CD4-positive, alpha-beta T cell treated with Interleukin-6 at 100 ng/mL for 8 hours (primary cell): Measurements from ENCODE around the gene COLEC11.

Experiments
- DNase-seq: peaks from one replicate; pipeline ENCODE4 v3.0.0-alpha.2; 2020; ENCODE audit warnings: mixed read lengths, low spot score

The COLEC11 gene

DNA sequence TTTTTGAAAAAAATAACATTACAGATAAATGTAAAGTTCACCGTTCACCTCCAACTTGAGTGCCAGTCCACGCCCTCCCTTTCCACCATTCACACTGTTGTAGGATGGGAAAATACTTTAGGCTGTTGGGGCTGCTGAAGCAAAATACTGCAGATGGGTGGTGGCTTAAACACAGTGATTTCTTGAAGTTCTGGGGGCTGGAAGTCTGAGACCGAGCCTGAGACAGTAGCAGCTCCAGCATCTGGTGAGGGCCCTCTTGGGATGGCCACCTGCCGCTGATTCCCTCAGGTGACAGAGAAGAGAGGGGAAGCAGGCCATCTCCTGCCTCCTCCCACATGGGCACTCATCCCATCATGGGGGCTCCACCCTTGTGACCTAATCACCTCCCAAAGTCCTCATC lies 80.8 kb downstream of the COLEC11 start:
- DNase-seq, result no peak

DNA sequence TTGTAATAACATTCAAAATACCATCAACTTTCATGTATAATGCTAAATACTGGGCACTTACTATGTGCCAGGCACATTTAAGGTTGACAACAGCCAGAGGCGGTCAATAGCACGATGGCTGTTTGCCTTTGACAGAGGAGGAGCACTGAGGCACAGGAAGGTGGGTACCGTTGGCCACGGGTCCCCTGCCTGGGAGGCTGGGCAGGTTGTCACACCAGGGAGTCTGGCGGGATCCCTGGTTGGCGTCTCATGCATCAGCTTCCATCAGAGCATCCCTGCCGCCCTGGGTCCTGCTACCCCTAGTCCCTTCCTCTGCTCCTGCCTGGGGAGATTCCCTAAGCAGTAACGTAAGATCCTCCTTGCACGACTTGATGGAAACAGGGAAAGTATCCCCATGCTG lies 82.5 kb downstream of the COLEC11 start:
- no peak for DNase-seq

DNA sequence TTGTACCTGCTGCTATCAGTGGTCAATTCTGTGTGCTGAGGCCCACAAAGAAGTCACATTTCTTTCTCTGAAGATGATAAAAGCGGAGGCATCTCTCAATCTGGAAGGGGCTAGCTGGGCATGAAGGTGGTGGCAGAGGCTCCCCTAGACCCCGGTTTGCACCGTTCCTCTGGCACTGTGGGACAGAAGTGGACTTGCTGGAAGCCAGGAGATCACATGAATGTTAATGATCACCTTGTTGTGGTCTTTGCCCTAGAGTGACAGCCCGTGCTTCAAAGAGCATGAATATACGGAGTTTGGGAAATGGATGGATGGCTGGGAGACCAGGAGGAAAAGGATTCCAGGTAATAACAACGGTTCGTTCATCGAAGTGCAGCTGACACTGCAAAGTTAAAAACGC lies 83.3 kb downstream of the COLEC11 start:
- DNase-seq, result no peak

DNA sequence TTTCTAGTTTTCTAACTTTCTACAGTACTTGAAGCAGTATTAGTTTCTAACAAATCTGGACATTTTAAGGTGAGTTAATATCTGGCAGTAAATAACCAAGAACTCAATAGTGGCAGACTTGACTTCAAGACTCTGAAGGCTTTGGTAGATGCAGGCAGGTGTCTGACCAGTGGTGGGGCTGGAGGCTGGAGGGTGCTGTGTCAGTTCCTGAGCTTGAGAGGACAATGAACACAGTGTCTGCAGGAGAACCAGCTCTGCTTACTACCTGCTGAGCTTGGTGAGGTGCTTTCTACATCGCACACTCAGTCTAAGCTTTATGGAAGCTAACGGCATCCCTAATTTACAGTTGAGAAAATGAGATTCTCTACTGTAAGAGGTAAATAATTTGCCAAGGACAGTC lies 84.3 kb downstream of the COLEC11 start:
- DNase-seq, result no peak

DNA sequence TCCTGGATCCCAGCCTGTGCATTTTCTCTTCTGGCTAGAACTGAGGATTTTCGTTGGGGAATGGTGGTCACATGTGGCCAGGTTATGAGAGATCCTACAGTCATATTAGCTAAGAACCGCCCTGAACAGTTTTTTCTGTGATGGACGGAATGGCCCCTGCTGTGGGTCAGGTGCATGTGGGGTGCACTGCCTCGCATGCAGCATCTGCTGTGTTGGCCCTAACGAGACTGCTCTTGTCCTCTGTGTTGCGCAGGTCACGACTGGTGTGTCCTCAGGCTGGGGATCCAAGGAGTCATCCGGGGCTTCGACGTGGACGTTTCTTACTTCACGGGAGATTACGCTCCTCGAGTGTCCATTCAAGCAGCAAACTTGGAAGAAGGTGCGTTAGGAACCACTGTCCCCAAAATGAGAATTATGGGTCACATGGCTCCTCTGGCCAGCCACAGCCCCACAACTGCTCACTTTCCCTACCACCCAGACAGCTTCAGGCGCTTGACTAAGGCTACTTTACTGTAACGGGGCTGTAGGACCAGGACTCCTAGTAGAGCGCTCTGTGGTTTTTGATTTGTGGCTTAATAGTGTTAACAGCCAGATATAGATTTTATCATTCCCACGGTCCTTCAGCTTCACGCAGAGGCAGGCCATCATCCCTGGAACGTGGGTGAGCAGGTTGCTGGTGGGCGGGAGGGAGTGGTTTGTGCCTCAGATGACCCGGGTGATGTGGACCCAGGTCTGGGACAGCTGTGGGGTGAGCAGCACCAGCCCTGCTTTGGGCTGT lies 84.9 kb downstream of the COLEC11 start:
- no peak for DNase-seq

DNA sequence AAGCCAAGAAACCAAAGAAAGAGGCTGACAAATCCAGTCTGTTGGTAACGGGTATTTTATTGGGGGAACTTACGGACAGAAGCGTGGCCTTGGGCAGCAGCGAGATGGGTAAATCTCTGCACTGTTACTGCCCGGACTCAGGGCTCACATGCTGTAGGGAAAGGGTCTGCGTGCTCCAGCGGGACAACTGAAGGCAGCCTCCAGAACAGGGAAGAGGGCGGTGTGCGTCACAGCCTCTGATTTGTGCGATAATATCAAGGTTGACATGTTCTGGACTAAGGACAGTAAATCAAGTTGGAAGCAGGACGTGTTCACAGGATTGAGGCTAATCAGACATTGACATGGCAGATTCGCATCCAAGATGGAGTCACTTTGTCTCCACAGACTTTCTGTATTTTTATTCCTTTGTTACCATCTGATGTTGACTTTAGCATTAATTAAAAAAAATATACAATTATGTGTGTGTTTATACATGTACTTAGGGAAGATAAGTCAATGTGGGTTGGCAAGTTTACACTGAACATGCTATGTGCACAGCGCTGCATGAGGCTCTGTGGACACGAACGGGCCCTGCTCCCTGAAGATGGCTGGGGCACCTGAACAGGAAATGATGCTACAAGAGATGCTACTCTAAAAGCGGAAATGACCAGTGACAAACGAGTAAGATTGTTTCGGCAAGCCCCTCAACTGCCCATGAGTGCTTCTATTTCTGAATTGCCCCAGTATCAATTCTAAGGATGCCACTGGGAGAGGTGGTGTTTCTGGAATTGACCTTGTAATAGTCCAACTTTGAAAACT lies 85.8 kb downstream of the COLEC11 start:
- DNase-seq, result no peak

DNA sequence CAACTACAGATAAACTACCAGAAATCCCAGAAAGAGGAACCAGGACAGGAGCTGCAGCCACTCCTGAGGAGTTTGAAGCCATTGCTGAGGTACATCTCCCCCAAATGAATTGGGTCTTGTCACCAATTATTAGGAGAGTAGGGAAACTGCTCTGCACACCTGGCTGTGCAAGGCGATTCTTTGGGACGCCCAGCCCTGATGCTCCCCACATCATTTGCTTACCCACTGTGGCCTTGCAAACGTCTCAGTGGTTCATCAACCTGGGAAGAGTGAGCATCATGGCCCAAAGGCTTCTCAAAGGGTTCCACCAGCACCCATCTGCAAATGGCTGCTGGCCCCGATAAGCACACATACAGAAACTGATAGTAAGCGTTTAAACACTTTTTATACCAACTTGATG lies 86.7 kb downstream of the COLEC11 start:
- DNase-seq, result no peak

DNA sequence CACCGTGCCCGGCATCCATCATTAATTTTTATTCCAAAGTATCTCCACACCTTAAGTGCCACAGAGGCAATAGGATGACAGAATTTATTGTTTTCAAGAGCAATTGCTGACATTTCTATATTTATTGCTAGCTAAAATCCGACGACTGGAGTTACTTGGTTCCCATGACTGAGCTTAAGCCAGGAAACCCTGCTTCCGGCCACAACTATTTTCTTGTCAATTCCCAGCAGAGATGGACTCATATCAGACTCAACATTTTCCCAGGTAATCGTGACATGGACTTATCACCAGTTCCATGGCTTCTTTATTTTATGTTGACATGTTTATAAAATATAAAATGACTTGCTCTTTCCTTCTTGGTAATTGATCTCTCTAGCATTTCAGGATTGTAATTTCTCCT lies 87.9 kb downstream of the COLEC11 start:
- DNase-seq, result no peak

DNA sequence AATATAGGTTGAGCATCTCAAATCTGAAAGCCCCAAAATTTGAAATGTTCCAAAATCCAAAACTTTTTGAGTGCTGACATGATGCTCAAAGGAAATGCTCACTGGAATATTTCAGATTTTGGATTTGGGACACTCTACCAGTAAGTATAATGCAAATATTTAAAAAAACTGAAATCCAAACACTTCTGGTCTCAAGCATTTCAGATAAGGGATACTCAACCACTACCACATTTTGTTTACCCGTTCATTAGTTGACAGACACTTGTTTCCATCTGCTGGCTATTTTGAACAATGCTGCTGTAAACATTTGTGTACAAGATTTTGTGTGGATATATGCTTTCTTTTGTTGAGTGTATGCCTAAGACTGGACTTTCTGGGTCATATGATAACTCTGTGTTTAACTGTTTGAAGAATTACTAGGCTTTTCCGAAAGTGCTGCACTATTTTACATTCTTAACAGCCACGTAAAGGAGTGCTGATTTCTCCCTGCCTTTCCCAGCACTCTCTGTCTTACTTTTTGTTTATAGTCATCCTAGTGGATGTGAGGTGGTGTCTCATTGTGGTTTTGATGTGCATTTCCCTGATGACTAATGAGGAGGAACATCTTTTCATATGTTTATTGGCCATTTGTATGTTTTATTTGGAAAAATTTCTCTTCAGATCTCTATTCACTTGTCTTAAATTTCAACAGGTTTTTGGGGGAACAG lies 89.0 kb downstream of the COLEC11 start:
- no peak for DNase-seq

DNA sequence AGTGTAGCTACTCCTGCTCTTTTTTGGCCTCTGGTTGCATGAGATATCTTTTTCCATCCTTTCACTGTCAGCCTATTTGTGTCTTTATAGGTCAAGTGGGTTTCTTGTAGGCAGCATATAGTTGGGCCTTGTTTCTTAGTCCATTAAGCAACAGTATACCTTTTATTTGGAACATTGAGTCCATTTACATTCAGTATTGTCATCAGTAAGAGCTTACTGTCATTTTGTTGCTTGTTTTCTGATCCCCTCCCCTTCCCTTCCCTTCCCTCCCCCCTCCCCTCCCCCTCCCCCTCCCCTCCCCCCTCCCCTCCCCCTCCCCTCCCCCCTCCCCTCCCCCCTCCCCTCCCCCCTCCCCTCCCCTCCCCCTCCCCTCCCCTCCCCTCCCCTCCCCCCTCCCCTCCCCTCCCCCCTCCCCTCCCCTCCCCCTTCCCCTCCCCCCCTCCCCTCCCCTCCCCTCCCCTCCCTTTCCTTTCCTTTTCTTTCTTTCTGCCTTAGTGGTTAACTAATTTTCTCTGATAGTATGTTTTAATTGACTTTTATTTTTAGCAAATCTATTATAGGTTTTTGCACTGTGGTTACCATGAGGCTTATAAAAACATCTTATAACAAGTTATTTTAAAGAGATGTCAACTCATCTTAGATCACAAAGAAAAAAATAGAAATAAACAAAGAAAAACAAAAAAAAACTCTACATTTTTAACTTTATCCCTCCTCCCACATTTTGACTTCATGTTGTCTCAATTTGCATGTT lies 95.3 kb downstream of the COLEC11 start:
- no peak for DNase-seq

DNA sequence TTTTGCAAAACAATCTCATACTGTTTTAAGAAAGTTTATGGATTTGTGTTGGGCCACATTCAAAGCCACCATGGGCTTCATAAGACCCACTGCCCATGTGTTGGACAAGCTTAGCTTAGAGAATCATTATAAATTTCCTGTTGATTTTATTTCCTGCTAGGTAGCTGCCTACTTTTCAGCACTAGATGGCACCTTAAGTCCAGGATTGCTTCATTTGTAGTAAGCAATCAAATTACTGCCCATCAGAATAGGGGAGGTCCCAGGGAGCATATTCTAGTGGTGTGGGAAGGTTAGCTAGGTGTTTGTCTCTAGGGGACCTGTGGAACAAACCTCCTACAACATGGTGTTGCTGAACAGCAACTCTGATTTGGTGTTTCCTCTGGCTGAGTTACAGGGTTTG lies 97.5 kb downstream of the COLEC11 start:
- DNase-seq, result no peak
